Measurements from ENCODE around the gene TAS2R42. TPM values are rescaled to one million over a fixed set of nuclear protein-coding genes. Genes with fewer than 3 reads are reported as not detected.
A peak's percentile ranks its signal among the peaks of the same experiment; 100 is the strongest.

The TAS2R42 gene
- 2.4 TPM for total RNA-seq (ENCODE audit: insufficient read depth, low replicate concordance)

GRCh38 chr12:11186837-11187236 is at the start of gene TAS2R42:
Gene TAS2R42 (minus strand): TSS chr12:11186937. CDS start chr12:11186937, 0 bp downstream.
- no peak for DNase-seq (ENCODE audit: low spot score)

- DNase-seq (ENCODE audit: low spot score), result no peak
Measured at GRCh38 chr12:11233532-11233931, 46.8 kb upstream of the TAS2R42 start.

GRCh38 chr12:11228296-11228879 is 41.7 kb upstream of the TAS2R42 start:
- DNase-seq (ENCODE audit: low spot score), result peak; percentile 10

GRCh38 chr12:11227373-11227772 is 40.6 kb upstream of the TAS2R42 start:
- no peak for DNase-seq (ENCODE audit: low spot score)

GRCh38 chr12:11209113-11209512 is 22.4 kb upstream of the TAS2R42 start:
- DNase-seq (ENCODE audit: low spot score), result no peak

- no peak for DNase-seq (ENCODE audit: low spot score)
Measured at GRCh38 chr12:11204173-11204572, 17.4 kb upstream of the TAS2R42 start.

GRCh38 chr12:11202811-11203210 is 16.1 kb upstream of the TAS2R42 start:
- no peak for DNase-seq (ENCODE audit: low spot score)

DNA sequence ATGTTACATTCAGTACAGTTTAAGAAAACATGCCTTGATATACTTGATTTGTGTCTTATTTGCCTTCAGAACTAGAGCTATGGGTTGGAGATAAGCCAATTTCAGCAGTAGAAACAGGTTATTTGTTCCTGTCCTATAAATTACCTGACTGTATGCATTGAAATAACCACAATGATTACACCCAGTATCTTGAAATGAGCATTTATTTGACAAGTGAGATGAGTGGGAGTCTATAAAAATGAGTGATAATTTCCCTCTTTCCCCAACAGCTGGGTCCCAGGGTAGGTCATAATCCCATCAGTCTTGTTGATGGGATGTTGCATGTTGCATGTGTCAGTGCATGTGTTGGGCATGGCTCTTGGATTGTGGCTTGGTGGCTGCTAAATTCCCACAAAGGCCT is 3.7 kb downstream of the TAS2R42 start:
- no peak for DNase-seq (ENCODE audit: low spot score)

- no peak for DNase-seq (ENCODE audit: low spot score)
Measured at GRCh38 chr12:11182529-11182928, 4.2 kb downstream of the TAS2R42 start.

GRCh38 chr12:11178250-11178649 is 8.5 kb downstream of the TAS2R42 start:
- DNase-seq (ENCODE audit: low spot score), result no peak

DNA sequence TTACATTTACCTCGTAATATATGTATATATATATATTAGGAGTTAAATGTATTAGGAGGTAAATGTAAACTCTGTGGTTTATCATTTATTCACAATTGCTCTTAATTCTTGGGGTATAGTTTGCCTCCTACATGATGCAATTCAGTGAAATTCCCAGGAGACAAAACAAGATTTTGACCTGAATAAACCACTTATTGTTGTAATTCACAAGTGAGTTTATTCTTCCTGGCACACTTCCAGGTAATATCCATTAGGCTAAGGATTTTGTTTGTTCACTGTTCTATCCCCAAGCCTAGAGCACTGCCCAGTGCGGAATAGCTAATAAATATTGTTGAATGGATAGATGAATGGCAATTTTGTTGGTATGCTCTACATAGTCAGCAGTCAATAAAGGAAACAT is 12.7 kb downstream of the TAS2R42 start:
- DNase-seq (ENCODE audit: low spot score), result no peak

GRCh38 chr12:11171969-11172675 is 14.6 kb downstream of the TAS2R42 start:
- no peak for DNase-seq (ENCODE audit: low spot score)

- DNase-seq (ENCODE audit: low spot score), result peak; percentile 98
Measured at GRCh38 chr12:11171145-11171968, 15.4 kb downstream of the TAS2R42 start, which contains the start of gene SMIM10L1. Gene SMIM10L1 (plus strand): TSS chr12:11171194. CDS start chr12:11171357, 163 bp downstream.

DNA sequence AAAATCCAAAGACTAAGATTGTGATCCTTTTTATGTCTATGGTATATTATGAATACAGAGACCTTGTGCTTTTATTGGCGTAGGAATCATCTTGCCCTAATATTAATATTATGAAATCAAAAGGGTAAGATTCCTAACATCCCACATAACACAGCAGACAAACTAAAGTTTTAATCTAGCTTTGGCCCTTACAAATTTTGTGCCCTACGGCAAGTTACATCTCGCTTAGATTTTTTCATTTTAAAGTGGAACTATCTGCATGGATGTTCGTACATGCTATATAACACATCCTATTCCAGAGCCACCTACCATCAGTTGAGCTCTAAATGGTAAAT is 16.0 kb downstream of the TAS2R42 start:
- no peak for DNase-seq (ENCODE audit: low spot score)

DNA sequence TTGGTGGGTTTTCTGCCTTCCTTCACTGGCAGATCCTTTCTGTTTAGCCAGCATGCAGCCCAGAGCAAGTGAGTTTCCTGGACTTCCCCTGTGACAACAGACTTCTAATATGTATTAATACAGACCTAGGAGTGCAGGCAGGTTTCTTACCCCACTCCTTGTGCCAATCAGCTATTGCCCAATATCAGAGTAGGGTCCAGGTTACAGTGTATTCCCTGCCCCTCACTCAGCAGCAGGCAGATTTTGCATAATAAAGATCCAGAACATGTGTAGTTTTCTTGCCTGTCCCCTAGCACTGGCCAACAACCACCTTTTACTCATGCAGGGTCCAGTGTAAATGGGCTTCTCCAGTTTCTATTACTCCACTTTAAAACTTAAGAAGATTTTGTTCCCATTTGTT is 20.4 kb downstream of the TAS2R42 start:
- DNase-seq (ENCODE audit: low spot score), result no peak

GRCh38 chr12:11164384-11164783 is 22.4 kb downstream of the TAS2R42 start:
- DNase-seq (ENCODE audit: low spot score), result no peak

GRCh38 chr12:11162502-11162901 is 24.2 kb downstream of the TAS2R42 start:
- no peak for DNase-seq (ENCODE audit: low spot score)

- no peak for DNase-seq (ENCODE audit: low spot score)
Measured at GRCh38 chr12:11158885-11159444, 27.8 kb downstream of the TAS2R42 start.

DNA sequence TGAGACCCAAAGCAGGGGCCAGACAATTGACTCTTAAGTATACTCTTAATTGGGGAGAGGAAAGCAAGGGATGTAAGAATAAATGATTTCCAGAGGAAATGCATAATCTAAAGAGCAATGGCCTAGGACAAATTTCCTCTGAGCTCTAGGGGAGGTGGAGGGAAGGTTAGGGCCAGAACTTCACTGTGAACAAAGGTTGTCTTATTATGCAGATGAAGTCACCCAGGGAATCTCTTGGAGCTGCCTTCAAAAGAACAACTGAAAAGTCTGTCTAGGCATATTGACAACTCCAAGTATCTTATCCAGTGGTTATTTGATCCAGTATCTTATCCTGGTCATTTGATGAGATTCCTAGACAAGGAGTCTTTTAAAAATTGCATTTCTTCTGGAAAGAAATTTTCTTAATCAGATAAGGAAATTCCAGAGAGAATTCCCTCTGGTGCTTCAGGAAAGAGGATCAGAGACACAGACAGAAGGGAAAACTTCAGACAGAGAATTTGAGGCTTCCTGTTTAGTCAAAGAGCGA is 32.3 kb downstream of the TAS2R42 start:
- no peak for DNase-seq (ENCODE audit: low spot score)

GRCh38 chr12:11152725-11153124 is 34.0 kb downstream of the TAS2R42 start:
- no peak for DNase-seq (ENCODE audit: low spot score)

DNA sequence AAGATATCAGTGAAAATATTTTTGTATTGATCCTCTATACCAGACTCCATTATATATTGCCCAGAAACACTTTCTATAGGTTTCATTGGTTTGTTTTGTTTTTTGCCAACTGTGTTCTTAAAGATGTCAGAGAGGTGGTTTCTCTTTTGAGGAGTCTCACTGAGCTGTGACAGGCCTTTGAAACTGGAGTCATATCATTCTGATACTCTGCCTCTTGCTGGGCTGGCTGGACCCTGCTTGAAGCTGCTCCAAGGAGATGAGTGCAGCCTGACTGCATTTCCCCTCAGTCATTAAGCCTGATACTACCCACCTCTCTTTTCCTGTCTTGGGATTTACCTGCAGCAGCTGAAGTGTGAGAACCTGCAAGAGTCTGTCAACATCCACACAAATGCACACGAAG is 35.9 kb downstream of the TAS2R42 start:
- no peak for DNase-seq (ENCODE audit: low spot score)

- no peak for DNase-seq (ENCODE audit: low spot score)
Measured at GRCh38 chr12:11147420-11147819, 39.3 kb downstream of the TAS2R42 start.
